H1 (cell line): ENCODE results near the gene TMEM72. TPM values are rescaled to one million over a fixed set of nuclear protein-coding genes. Genes with fewer than 3 reads are reported as not detected.

Source experiments
- BRCA1 ChIP-seq: IDR thresholded peaks from 2 replicates; pipeline ENCODE4 v1.6.1; 2012; ENCODE audit warnings: low read depth, low read length, improper control_type of control experiment
- EGR1 ChIP-seq: IDR thresholded peaks from 2 replicates; pipeline ENCODE4 v1.6.1; 2011; ENCODE audit warnings: low read depth, low read length, borderline replicate concordance
- PHF8 ChIP-seq: fragments of 200-600 bp; sonication (generic); conservative IDR thresholded peaks from 2 replicates; pipeline ENCODE4 v1.7.1; 2012; ENCODE audit warnings: low read depth, mild to moderate bottlenecking, inconsistent platforms, low read length, moderate library complexity
- SIN3A ChIP-seq, 2 experiments: IDR thresholded peaks in 1 of 2; conservative IDR thresholded peaks in 1 of 2; 2 replicates each; pipeline ENCODE4 v1.6.1; 2011 to 2012; ENCODE audit warnings: low read length in 2 of 2, improper control_type of control experiment in 1 of 2, low read depth in 1 of 2, mild to moderate bottlenecking in 1 of 2
- SIX5 ChIP-seq: IDR thresholded peaks from 2 replicates; pipeline ENCODE4 v1.6.1; 2011; ENCODE audit warnings: mild to moderate bottlenecking, low read depth, low read length
- TAF7 ChIP-seq: optimal IDR thresholded peaks from 2 replicates; pipeline ENCODE3; 2011; ENCODE audit warnings: low read depth, mild to moderate bottlenecking, inconsistent platforms, low read length, moderate library complexity, borderline replicate concordance
- YY1 ChIP-seq: IDR thresholded peaks from 2 replicates; pipeline ENCODE4 v1.6.1; 2011; ENCODE audit warnings: low read depth, mild to moderate bottlenecking, low read length
- polyA plus RNA-seq, 7 experiments: library from polyadenylated mRNA; depleted of rRNA in 3 of 7; stranded (reverse) in 5 of 7; unstranded in 2 of 7; fragments of >200 nt in 5 of 7; fragments of 200-250 nt in 2 of 7; gene quantifications; 1 replicate in 5 of 7; 2 replicates in 1 of 7; 4 replicates in 1 of 7; pipeline versions ENCODE4 v1.2.1 to v1.2.3, GENCODE V29; 2011 to 2013; ENCODE audit warnings: missing spikeins in 2 of 7, mixed read lengths in 2 of 7
- total RNA-seq: library from RNA; stranded (reverse); fragmentation: NEBNext Ultra II Directional; extraction: Animal tissue kit (Norgen Biotek cat#: 25700); gene quantifications from 2 replicates; pipeline ENCODE4 v1.2.1, GENCODE V29; 2021

TMEM72 gene
- total and polyA plus RNA-seq, 2 of the 8 experiments (the other 6 are each of a cell fraction or from before 2014, with no cell fraction given) = not detected

- TF ChIP-seq TAF7 (no peak), SIX5 (no peak), BRCA1 (no peak), PHF8 (no peak), SIN3A (conservative IDR thresholded peaks at IDR 0.05 in 1 of 2, IDR thresholded peaks at IDR 0.05 in 1 of 2; ENCODE audit: low read depth in 1 of 2, low read length in 2 of 2) (no peak), EGR1 (no peak), YY1 (no peak)
Observed at GRCh38 chr10:44977287-44978212, 66.4 kb downstream of the TMEM72 start (continued).
